HCT116 (cell line): ENCODE results near the gene TRIM9.

Source experiments
- CEBPB ChIP-seq: IDR thresholded peaks from 2 replicates; pipeline ENCODE4 v1.6.1; 2012; ENCODE audit warnings: low read depth
- EZH2 ChIP-seq: fragments of 200-600 bp; sonication (generic); IDR thresholded peaks from 2 replicates; pipeline ENCODE4 v1.6.1; 2017; ENCODE audit warnings: antibody characterized with exemption, mixed run types
- EZH2phosphoT487 ChIP-seq: fragments of 200-600 bp; IDR thresholded peaks from 2 replicates; pipeline ENCODE4 v1.6.1; 2018; ENCODE audit warnings: antibody characterized with exemption, borderline replicate concordance
- POLR2A ChIP-seq: IDR thresholded peaks from 2 replicates; pipeline ENCODE4 v1.7.0; 2011; ENCODE audit warnings: borderline replicate concordance; ENCODE audit not compliant: insufficient read depth, insufficient read length; ENCODE audit errors: extremely low read depth
- POLR2AphosphoS5 ChIP-seq: IDR thresholded peaks from 2 replicates; pipeline ENCODE4 v1.6.1; 2011; ENCODE audit warnings: mild to moderate bottlenecking, low read depth, low read length, moderate library complexity
- SP1 ChIP-seq: IDR thresholded peaks from 2 replicates; pipeline ENCODE4 v1.6.1; 2012; ENCODE audit warnings: low read depth
- TCF7L2 ChIP-seq: IDR thresholded peaks from 2 replicates; pipeline ENCODE4 v1.7.0; 2011; ENCODE audit warnings: borderline replicate concordance, inconsistent platforms; ENCODE audit not compliant: insufficient read depth, insufficient read length; ENCODE audit errors: extremely low read depth
- YY1 ChIP-seq: IDR thresholded peaks from 2 replicates; pipeline ENCODE4 v1.6.1; 2011; ENCODE audit warnings: low read length, low read depth, moderate library complexity, mild to moderate bottlenecking; ENCODE audit not compliant: insufficient replicate concordance; ENCODE audit errors: extremely low read depth
- ZNF274 ChIP-seq: fragments of 200-500 bp; sonication (Bioruptor generic); IDR thresholded peaks from 2 replicates; pipeline ENCODE4 v1.6.1; 2014; ENCODE audit warnings: mild to moderate bottlenecking, low read depth, low read length, inconsistent platforms
- TF ChIP-seq, protein P1 (sequence below), 3 experiments: fragments of 200-600 bp in 1 of 3; sonication (generic) in 1 of 3; IDR thresholded peaks in 2 of 3; conservative IDR thresholded peaks in 1 of 3; 2 replicates each; pipeline ENCODE4 v1.5.1; 2012 to 2017; ENCODE audit warnings: low read depth in 2 of 3, low read length in 2 of 3, antibody characterized with exemption in 1 of 3, borderline replicate concordance in 1 of 3, control low read depth in 1 of 3, mild to moderate bottlenecking in 1 of 3, mixed read lengths in 1 of 3, mixed run types in 1 of 3, moderate library complexity in 1 of 3; ENCODE audit not compliant: insufficient read depth in 1 of 3

DNA sequence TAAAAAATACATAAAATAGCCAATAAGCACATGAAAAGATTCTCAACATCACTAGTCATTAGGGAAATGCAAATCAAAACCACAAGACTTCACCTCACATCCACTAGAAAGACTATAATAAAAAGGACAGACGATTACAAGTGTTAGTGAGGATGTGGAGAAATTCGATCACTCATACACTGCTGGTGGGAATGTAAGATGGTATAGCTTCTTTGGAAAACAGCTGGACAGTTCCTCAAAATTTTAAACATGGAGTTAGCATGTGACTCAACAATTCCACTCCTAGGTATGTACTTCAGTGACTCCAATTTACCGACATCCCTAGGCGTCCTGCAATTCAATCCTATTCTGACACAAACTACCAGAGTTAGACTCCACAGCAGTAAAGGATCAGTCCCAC lies 13.7 kb downstream of the TRIM9 start:
- TF ChIP-seq YY1, result no peak
- TF ChIP-seq, protein P1, sequence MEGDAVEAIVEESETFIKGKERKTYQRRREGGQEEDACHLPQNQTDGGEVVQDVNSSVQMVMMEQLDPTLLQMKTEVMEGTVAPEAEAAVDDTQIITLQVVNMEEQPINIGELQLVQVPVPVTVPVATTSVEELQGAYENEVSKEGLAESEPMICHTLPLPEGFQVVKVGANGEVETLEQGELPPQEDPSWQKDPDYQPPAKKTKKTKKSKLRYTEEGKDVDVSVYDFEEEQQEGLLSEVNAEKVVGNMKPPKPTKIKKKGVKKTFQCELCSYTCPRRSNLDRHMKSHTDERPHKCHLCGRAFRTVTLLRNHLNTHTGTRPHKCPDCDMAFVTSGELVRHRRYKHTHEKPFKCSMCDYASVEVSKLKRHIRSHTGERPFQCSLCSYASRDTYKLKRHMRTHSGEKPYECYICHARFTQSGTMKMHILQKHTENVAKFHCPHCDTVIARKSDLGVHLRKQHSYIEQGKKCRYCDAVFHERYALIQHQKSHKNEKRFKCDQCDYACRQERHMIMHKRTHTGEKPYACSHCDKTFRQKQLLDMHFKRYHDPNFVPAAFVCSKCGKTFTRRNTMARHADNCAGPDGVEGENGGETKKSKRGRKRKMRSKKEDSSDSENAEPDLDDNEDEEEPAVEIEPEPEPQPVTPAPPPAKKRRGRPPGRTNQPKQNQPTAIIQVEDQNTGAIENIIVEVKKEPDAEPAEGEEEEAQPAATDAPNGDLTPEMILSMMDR (IDR thresholded peaks at IDR 0.05 in 2 of 3, conservative IDR thresholded peaks at IDR 0.05 in 1 of 3; ENCODE audit: borderline replicate concordance in 1 of 3, insufficient read depth in 1 of 3, low read depth in 2 of 3, low read length in 2 of 3), result no peak
- no peak for TF ChIP-seq ZNF274
- no peak for TF ChIP-seq EZH2
- no peak for TF ChIP-seq POLR2AphosphoS5
- no peak for TF ChIP-seq CEBPB
- TF ChIP-seq EZH2phosphoT487, result no peak
- TF ChIP-seq POLR2A, result no peak
- TF ChIP-seq TCF7L2, result no peak
- no peak for TF ChIP-seq SP1
